ENCODE measurements around the gene OLFML2A. TPM values are rescaled to one million over a fixed set of nuclear protein-coding genes. Genes with fewer than 3 reads are reported as not detected.

OLFML2A gene
- total and polyA plus RNA-seq, 2 of the 13 experiments (the other 11 are each of a cell fraction or from before 2014, with no cell fraction given) = 0.01 to 0.02 TPM

- no peak for TF ChIP-seq ZBTB44 (CRISPR knock-in tag; IDR thresholded peaks at IDR 0.05)
- peak; percentile 41; the same call in 1 of the 2 replicates for TF ChIP-seq ZSCAN30 (CRISPR knock-in tag; IDR thresholded peaks at IDR 0.05)
- TF ChIP-seq ZBTB7B (CRISPR knock-in tag; IDR thresholded peaks at IDR 0.05) = no peak
- TF ChIP-seq ZBTB49 (CRISPR knock-in tag; IDR thresholded peaks at IDR 0.05; ENCODE audit: borderline replicate concordance) = no peak
- peak; percentile 30; the same call in 1 of the 2 replicates for TF ChIP-seq UBTF (CRISPR knock-in tag; IDR thresholded peaks at IDR 0.05)
- no peak for TF ChIP-seq IKZF1 (IDR thresholded peaks at IDR 0.05)
- TF ChIP-seq ZNF414 (CRISPR knock-in tag; IDR thresholded peaks at IDR 0.05) = no peak
- peak; percentile 95 for TF ChIP-seq ZFX (CRISPR knock-in tag; IDR thresholded peaks at IDR 0.05; ENCODE audit: low read depth)
- TF ChIP-seq ZNF687 (CRISPR knock-in tag; IDR thresholded peaks at IDR 0.05) = peak; percentile 93
- no peak for TF ChIP-seq ZNF629 (CRISPR knock-in tag; conservative IDR thresholded peaks at IDR 0.05)
- TF ChIP-seq BCL6 (CRISPR knock-in tag; IDR thresholded peaks at IDR 0.05) = no peak
- peak; percentile 38; the same call in 1 of the 2 replicates for TF ChIP-seq CREM (IDR thresholded peaks at IDR 0.05)
- no peak for TF ChIP-seq CREM (CRISPR knock-in tag; IDR thresholded peaks at IDR 0.05)
- 0 out of 2 replicates have a peak, but pooled peaks have one; percentile 48 for TF ChIP-seq IKZF5 (CRISPR knock-in tag; IDR thresholded peaks at IDR 0.05)
- no peak for TF ChIP-seq ZNF577 (CRISPR knock-in tag; IDR thresholded peaks at IDR 0.05; ENCODE audit: borderline replicate concordance, low read depth)
- TF ChIP-seq ZNF713 (CRISPR knock-in tag; IDR thresholded peaks at IDR 0.05) = no peak; the same call in 1 of the 2 replicates
Measured at GRCh38 chr9:124861342-124862229, 84.7 kb downstream of the OLFML2A start, which contains the start of the genes ARPC5L and RPL35 (continued).

Data from HepG2 (cell line).